GM12878 (cell line): ENCODE measurements around the gene NUDT22. TPM values are rescaled to one million over a fixed set of nuclear protein-coding genes. Genes with fewer than 3 reads are reported as not detected.
A peak's percentile ranks its signal among the peaks of the same experiment; 100 is the strongest.

Experiments used
- ATAC-seq: fragments of 200-7000 bp; cut with Tn5 transposase; 3 replicates; pipeline ENCODE4 v1.9.1; 2020; ENCODE audit warnings: mild to moderate bottlenecking, moderate library complexity
- BruUV-seq: library from RNA; stranded (reverse); fragments of 400-500 nt; replicated peaks from 2 replicates; lab custom pipeline; 2021; lab: Mats Ljungman, UMichigan
- CTCF ChIA-PET: fragments of 300-600 bp; sonication (Branson Sonifier 250); formaldehyde crosslinking; extraction: SDS; loops from one replicate; lab custom pipeline; 2021; ENCODE audit warnings: inconsistent platforms; lab: Yijun Ruan, JAX
- POLR2A ChIA-PET: fragments of 350-600 bp; formaldehyde crosslinking; extraction: SDS; loops from one replicate; lab custom pipeline; 2021; ENCODE audit warnings: inconsistent platforms; lab: Charles Lee
- RAD21 ChIA-PET: fragments of 300-600 bp; sonication (Branson Sonifier 250); formaldehyde crosslinking; loops from one replicate; lab custom pipeline; 2023; ENCODE audit warnings: antibody characterized with exemption; ENCODE audit not compliant: unreplicated experiment; lab: Charles Lee
- SMC1A ChIA-PET: fragments of 300-600 bp; sonication (Branson Sonifier 250); formaldehyde crosslinking; loops from one replicate; lab custom pipeline; 2023; ENCODE audit not compliant: unreplicated experiment, uncharacterized antibody; lab: Charles Lee
- DNase-seq: peaks from one replicate; pipeline ENCODE4 v3.0.0-alpha.2; 2011; ENCODE audit warnings: low read depth, low spot score
- FAIRE-seq: peaks from 3 replicates; lab custom pipeline; 2011; peaks lifted over from hg19 to GRCh38; lab: Jason Lieb, UNC
- H2AFZ ChIP-seq: 2 replicates; pipeline ENCODE4 v1.6.0; 2011; ENCODE audit warnings: low read depth, low read length, control low read depth; ENCODE audit not compliant: control insufficient read depth
- H3K27ac ChIP-seq: 2 replicates; pipeline ENCODE4 v1.5.1; 2011; ENCODE audit warnings: control low read depth; ENCODE audit not compliant: control insufficient read depth, insufficient read depth
- H3K27me3 ChIP-seq, 2 experiments: replicated peaks in 1 of 2; 2 replicates each; pipeline versions ENCODE4 v1.6.0 to v1.6.1; 2011; ENCODE audit warnings: low read length in 1 of 2; ENCODE audit not compliant: control insufficient read depth in 2 of 2, insufficient read depth in 2 of 2
- H3K36me3 ChIP-seq, 2 experiments: 2 replicates each; pipeline ENCODE4 v1.5.1; 2011; ENCODE audit warnings: low read length in 1 of 2; ENCODE audit not compliant: control insufficient read depth in 2 of 2, insufficient read depth in 2 of 2
- H3K4me1 ChIP-seq: 2 replicates; pipeline ENCODE4 v1.6.1; 2011; ENCODE audit warnings: mild to moderate bottlenecking, low read length, moderate library complexity, mixed read lengths; ENCODE audit not compliant: control insufficient read depth, insufficient read depth
- H3K4me2 ChIP-seq: 2 replicates; pipeline ENCODE4 v1.6.0; 2011; ENCODE audit warnings: control low read depth; ENCODE audit not compliant: control insufficient read depth, insufficient read depth
- H3K4me3 ChIP-seq: fragments of 200-600 bp; sonication (generic); 2 replicates; pipeline ENCODE4 v1.5.1; 2016
- H3K79me2 ChIP-seq: 2 replicates; pipeline ENCODE4 v1.6.0; 2011; ENCODE audit warnings: low read length; ENCODE audit not compliant: control insufficient read depth, insufficient read depth
- H3K9ac ChIP-seq: 2 replicates; pipeline ENCODE4 v1.8.0; 2011; ENCODE audit warnings: low read length, control low read depth, mixed read lengths; ENCODE audit not compliant: control insufficient read depth, insufficient read depth
- H3K9me3 ChIP-seq: replicated peaks from 3 replicates; pipeline ENCODE4 v1.5.1; 2011; ENCODE audit warnings: mild to moderate bottlenecking, low read length; ENCODE audit not compliant: control insufficient read depth, insufficient read depth
- H4K20me1 ChIP-seq: 2 replicates; pipeline ENCODE4 v1.6.0; 2011; ENCODE audit not compliant: control insufficient read depth, insufficient read depth
- BACH1 ChIP-seq: fragments of 450-650 bp; IDR thresholded peaks from 2 replicates; pipeline ENCODE4 v1.6.1; 2017; ENCODE audit warnings: mild to moderate bottlenecking, borderline replicate concordance
- CHD4 ChIP-seq: fragments of 200-600 bp; sonication (generic); IDR thresholded peaks from 2 replicates; pipeline ENCODE4 v1.6.1; 2016; ENCODE audit warnings: mild to moderate bottlenecking
- DPF2 ChIP-seq: fragments of 450-650 bp; IDR thresholded peaks from 2 replicates; pipeline ENCODE4 v1.6.1; 2017; ENCODE audit warnings: mild to moderate bottlenecking
- EGR1 ChIP-seq, 2 experiments: IDR thresholded peaks; 1 replicate in 1 of 2; 2 replicates in 1 of 2; pipeline ENCODE4 v1.6.1; 2011 to 2012; ENCODE audit warnings: low read depth in 2 of 2, low read length in 2 of 2, borderline replicate concordance in 1 of 2, mild to moderate bottlenecking in 1 of 2, moderate library complexity in 1 of 2
- LARP7 ChIP-seq: fragments of 450-650 bp; IDR thresholded peaks from 2 replicates; pipeline ENCODE4 v1.6.1; 2017; ENCODE audit warnings: mild to moderate bottlenecking
- MXI1 ChIP-seq: fragments of 150-350 bp; IDR thresholded peaks from 2 replicates; pipeline ENCODE4 v1.6.1; 2011; ENCODE audit warnings: low read depth, mild to moderate bottlenecking, inconsistent platforms, low read length, improper control_type of control experiment
- NFYA ChIP-seq: IDR thresholded peaks from 2 replicates; pipeline ENCODE4 v1.6.1; 2011; ENCODE audit warnings: low read depth, mild to moderate bottlenecking, low read length, improper control_type of control experiment, borderline replicate concordance
- NFYB ChIP-seq: IDR thresholded peaks from 2 replicates; pipeline ENCODE4 v1.6.1; 2011; ENCODE audit warnings: low read depth, mild to moderate bottlenecking, low read length, improper control_type of control experiment, moderate library complexity; ENCODE audit not compliant: insufficient read depth
- NR2F1 ChIP-seq: fragments of 450-650 bp; conservative IDR thresholded peaks from 2 replicates; pipeline ENCODE4 v1.6.1; 2017; ENCODE audit warnings: mild to moderate bottlenecking
- POLR2A ChIP-seq: IDR thresholded peaks from 2 replicates; pipeline ENCODE4 v1.6.1; 2011; ENCODE audit warnings: low read depth, mild to moderate bottlenecking, low read length
- RAD21 ChIP-seq: IDR thresholded peaks from 2 replicates; pipeline ENCODE4 v1.6.1; 2011; ENCODE audit warnings: mild to moderate bottlenecking, low read depth, low read length, moderate library complexity; ENCODE audit not compliant: insufficient read depth
- RAD51 ChIP-seq: fragments of 450-650 bp; IDR thresholded peaks from 2 replicates; pipeline ENCODE4 v1.6.1; 2016; ENCODE audit warnings: moderate library complexity, mild to moderate bottlenecking, inconsistent platforms
- SMAD5 ChIP-seq: IDR thresholded peaks from 2 replicates; pipeline ENCODE4 v1.6.1; 2016; ENCODE audit warnings: antibody characterized with exemption, low read depth
- STAT3 ChIP-seq: IDR thresholded peaks from 2 replicates; pipeline ENCODE4 v1.6.1; 2011; ENCODE audit warnings: low read depth, low read length, improper control_type of control experiment
- SUPT20H ChIP-seq: IDR thresholded peaks from 2 replicates; pipeline ENCODE4 v1.6.1; 2011; ENCODE audit warnings: low read depth, mild to moderate bottlenecking, low read length, moderate library complexity, borderline replicate concordance; ENCODE audit not compliant: control insufficient read depth
- ZNF622 ChIP-seq: fragments of 450-650 bp; IDR thresholded peaks from 2 replicates; pipeline ENCODE4 v1.6.1; 2017; ENCODE audit warnings: mild to moderate bottlenecking, inconsistent platforms
- WGBS: methylation state at CpG from one replicate; pipeline ENCODE4 v1.1.6; 2016; ENCODE audit warnings: low lambda C conversion rate; ENCODE audit not compliant: insufficient replicate concordance, insufficient coverage; ENCODE audit errors: missing lambda C conversion rate; 5-methylcytosine and 5-hydroxymethylcytosine counted together
- in situ Hi-C: fragments of 300-500 bp; cut with MboI; formaldehyde crosslinking; loops from 9 replicates; pipeline ENCODE4 v1.14.3; 2018; ENCODE audit warnings: mixed read lengths
- intact Hi-C: fragments of 100-400 bp; cut with micrococcal nuclease; formaldehyde crosslinking; loops from one replicate; pipeline ENCODE4 v1.14.2; 2022; ENCODE audit not compliant: unreplicated experiment
- polyA plus RNA-seq, 11 experiments: library from polyadenylated mRNA; depleted of rRNA in 4 of 11; unstranded in 6 of 11; stranded (reverse) in 5 of 11; fragments of >200 nt; fragmentation: Nextera tagmentation in 4 of 11; fragmentation: Illumina TruSeq in 1 of 11; extraction: Ambion mirVana in 4 of 11; extraction: Trizol in 1 of 11; gene quantifications; 1 replicate in 1 of 11; 2 replicates in 10 of 11; pipeline versions ENCODE4 v1.2.1 to v1.2.3, GENCODE V29; 2011 to 2016; ENCODE audit warnings: inconsistent platforms in 2 of 11, missing spikeins in 2 of 11, low read depth in 1 of 11
- total RNA-seq, 4 experiments: library from RNA; depleted of rRNA in 3 of 4; stranded (reverse); fragments of >200 nt in 3 of 4; fragmentation: Illumina TruSeq in 1 of 4; extraction: Trizol in 1 of 4; gene quantifications; 2 replicates each; pipeline versions ENCODE4 v1.2.1 to v1.2.3, GENCODE V29; 2013 to 2021

NUDT22 gene
- total and polyA plus RNA-seq, 10 of the 15 experiments (the other 5 are each of a cell fraction or from before 2014, with no cell fraction given), result 6.7 to 115 (median 64.7) TPM

DNA sequence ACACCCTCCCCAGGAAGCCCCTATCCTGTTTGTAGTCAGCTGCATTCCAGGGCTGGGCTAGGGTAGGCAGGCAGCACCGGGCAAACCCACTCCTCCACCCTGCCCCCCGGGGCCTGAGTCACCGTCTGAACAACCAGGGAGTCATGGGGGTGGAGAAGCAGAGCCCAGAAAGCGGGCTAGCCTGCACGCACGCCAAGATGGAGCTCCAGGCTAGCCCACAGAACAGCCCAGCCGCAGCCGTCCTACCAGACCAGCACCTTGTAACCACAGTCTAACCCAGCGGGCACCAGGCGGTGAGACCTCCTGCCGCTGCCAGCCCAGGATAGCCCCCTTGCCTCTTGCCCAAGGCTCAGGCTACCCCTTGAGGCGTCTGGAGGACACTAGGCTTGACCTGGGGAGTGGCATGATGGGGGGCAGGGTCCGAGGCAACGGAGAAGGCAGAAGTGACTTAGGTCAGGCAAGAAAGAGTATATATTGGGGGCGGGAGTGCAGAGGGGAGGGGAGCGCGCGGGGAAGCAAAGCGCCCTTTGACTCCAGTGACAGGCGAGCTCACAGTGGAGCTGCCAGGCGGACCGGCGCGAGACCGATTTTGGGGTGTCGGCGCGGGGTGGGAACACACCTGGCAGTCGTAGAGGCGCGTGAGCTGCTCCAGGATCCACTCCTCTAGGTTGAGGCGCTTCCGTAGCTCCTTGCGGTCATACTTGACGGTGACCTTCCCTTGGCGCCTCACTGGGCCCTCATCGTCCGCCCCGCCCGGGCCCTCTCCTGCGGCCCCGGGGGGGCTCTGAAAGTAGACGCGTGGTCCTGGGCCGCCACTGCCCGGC is 19.9 kb downstream of the NUDT22 start:
- no peaks in the 10 kb centered on the region for H3K27me3 ChIP-seq
- POLR2A ChIA-PET, result interaction anchor here (0.5 to 7.4 kb wide), 11 partner anchors 10 to 80 kb away, joined by 3 to 82 read pairs (median 6); partner anchors contain the start of genes BAD, DNAJC4, ESRRA and FERMT3
- DNase-seq, result no peak

More for the DNA sequence above, 19.9 kb downstream of the NUDT22 start:
- intact Hi-C loops (no loop called here), in situ Hi-C loops (loop anchor here (25.0 kb wide), 1 partner anchor 1616 kb away; the partner anchor contains the start of genes CFL1, EFEMP2 and MUS81)
- H3K4me2 ChIP-seq, result peak overlapping the region; percentile 80
- ChIA-PET SMC1A (interaction anchor here (1.0 to 2.0 kb wide), 4 partner anchors 11 to 42 kb away, joined by 3 to 7 read pairs (median 4); partner anchors contain the start of gene FERMT3), RAD21 (interaction anchor here (0.6 to 8.6 kb wide), 6 partner anchors 9 to 109 kb away, joined by 3 to 104 read pairs (median 3); partner anchors contain the start of genes FERMT3 and VEGFB), CTCF (interaction anchor here (0.7 to 6.2 kb wide), 9 partner anchors 19 to 86 kb away, joined by 3 to 66 read pairs (median 5); partner anchors contain the start of genes CATSPERZ, FERMT3, NUDT22 and TRPT1)
- peak overlapping the region; percentile 90 for H3K27ac ChIP-seq
- H3K4me3 ChIP-seq, result peak overlapping the region; percentile 91
- H3K4me1 ChIP-seq, result peaks cover 14% of the 10 kb centered on the region
- H3K9ac ChIP-seq, result peak overlapping the region; percentile 92
- WGBS, result under 1% methylated on average over 46 of the region's 46 CpGs
- ATAC-seq (no peak), FAIRE-seq (no peak)
- H4K20me1 ChIP-seq, result no peaks in the 10 kb centered on the region
- 0 out of 2 replicates have a peak overlapping the region, but pooled peaks have one; percentile 3 for H2AFZ ChIP-seq
- BruUV-seq, result no TSS peak
- H3K36me3 ChIP-seq, result peaks cover 0 to 10% of the 10 kb centered on the region in 2 experiments; a peak in 2 of 4 replicates
- peaks cover 38% of the 10 kb centered on the region for H3K79me2 ChIP-seq
- no peak for TF ChIP-seq CHD4
- TF ChIP-seq NR2F1, result 0 out of 2 replicates have a peak, but pooled peaks have one; percentile 57
- 0 out of 2 replicates have a peak, but pooled peaks have one; percentile 53 for TF ChIP-seq SMAD5
- TF ChIP-seq EGR1 (IDR thresholded peaks at IDR 0.05; ENCODE audit: borderline replicate concordance in 1 of 2, low read depth in 2 of 2, low read length in 2 of 2), result no peak
- no peak for TF ChIP-seq NFYA
- TF ChIP-seq POLR2A, result peak; percentile 35
- no peak for TF ChIP-seq BACH1
- TF ChIP-seq LARP7, result peak; percentile 61; the same call in 1 of the 2 replicates
- 0 out of 2 replicates have a peak, but pooled peaks have one; percentile 8 for TF ChIP-seq DPF2
- no peak for TF ChIP-seq STAT3
- no peak for TF ChIP-seq RAD51
- TF ChIP-seq RAD21, result no peak
- TF ChIP-seq MXI1, result peak; percentile 12; the same call in 1 of the 2 replicates
- TF ChIP-seq SUPT20H, result no peak
- TF ChIP-seq ZNF622, result no peak
- no peak for TF ChIP-seq NFYB
- no peaks in the 10 kb centered on the region for H3K9me3 ChIP-seq
